Measurements from ENCODE around the gene CCR7. TPM values are rescaled to one million over a fixed set of nuclear protein-coding genes. Genes with fewer than 3 reads are reported as not detected.

CCR7 gene
- total and polyA plus RNA-seq, 2 of the 13 experiments (the other 11 are each of a cell fraction or from before 2014, with no cell fraction given): 0.04 to 0.53 TPM

DNA sequence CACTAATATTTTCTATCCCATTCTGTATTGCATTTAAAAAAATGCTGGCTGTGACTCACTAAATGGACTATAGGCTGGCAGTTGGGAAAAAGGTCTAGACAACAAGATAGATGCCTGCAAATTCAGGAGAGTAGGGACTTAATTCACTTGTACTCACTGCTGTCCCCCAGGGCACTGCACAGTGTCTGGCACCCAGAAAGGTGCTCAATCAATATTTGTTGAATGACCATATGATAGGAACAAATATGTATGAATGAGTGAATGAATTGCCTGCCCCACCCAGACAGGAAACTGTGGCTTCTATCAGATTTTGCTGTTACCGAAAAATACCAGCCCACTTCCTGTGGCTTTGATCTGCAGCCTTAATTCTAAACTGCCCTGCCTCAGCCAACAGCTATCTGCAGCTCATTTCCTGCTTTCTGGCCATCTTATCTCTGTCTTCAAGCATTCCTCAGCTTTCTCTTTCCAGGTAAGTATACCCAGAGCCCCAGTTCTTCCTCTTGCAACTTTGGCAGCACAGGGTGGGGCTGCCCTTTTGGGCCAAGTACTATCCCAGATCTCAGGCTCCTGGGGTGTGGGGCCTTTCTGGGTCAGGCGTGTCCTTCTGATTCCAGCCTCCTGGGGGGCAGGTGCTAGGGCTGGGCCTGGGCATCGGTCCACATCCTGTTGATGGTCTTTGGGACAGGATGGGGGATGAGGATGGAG lies 48.5 kb downstream of the CCR7 start (continued):
- TF ChIP-seq RBAK (CRISPR knock-in tag; IDR thresholded peaks at IDR 0.05) (no peak), ZNF333 (CRISPR knock-in tag; IDR thresholded peaks at IDR 0.05; ENCODE audit: borderline replicate concordance) (no peak), ZNF33A (CRISPR knock-in tag; IDR thresholded peaks at IDR 0.05; ENCODE audit: borderline replicate concordance) (no peak), ZNF775 (CRISPR knock-in tag; IDR thresholded peaks at IDR 0.05; ENCODE audit: borderline replicate concordance) (no peak), ZNF740 (CRISPR knock-in tag; IDR thresholded peaks at IDR 0.05) (no peak), SMARCE1 (IDR thresholded peaks at IDR 0.05; ENCODE audit: borderline replicate concordance) (no peak), ZNF556 (CRISPR knock-in tag; IDR thresholded peaks at IDR 0.05; ENCODE audit: borderline replicate concordance) (no peak), EZH2 (conservative IDR thresholded peaks at IDR 0.05; ENCODE audit: low read depth, low read length) (no peak), NCOA2 (CRISPR knock-in tag; IDR thresholded peaks at IDR 0.05) (peak; percentile 88), ZNF614 (CRISPR knock-in tag; IDR thresholded peaks at IDR 0.05; ENCODE audit: borderline replicate concordance) (no peak; the same call in 1 of the 2 replicates), CCAR2 (optimal IDR thresholded peaks at IDR 0.05; ENCODE audit: low read depth, low read length) (no peak), TEAD3 (CRISPR knock-in tag; optimal IDR thresholded peaks at IDR 0.05; ENCODE audit: borderline replicate concordance) (peak; percentile 83)
- TF ChIP-seq, protein P1, sequence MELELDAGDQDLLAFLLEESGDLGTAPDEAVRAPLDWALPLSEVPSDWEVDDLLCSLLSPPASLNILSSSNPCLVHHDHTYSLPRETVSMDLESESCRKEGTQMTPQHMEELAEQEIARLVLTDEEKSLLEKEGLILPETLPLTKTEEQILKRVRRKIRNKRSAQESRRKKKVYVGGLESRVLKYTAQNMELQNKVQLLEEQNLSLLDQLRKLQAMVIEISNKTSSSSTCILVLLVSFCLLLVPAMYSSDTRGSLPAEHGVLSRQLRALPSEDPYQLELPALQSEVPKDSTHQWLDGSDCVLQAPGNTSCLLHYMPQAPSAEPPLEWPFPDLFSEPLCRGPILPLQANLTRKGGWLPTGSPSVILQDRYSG (CRISPR knock-in tag; IDR thresholded peaks at IDR 0.05): no peak
- TF ChIP-seq, protein P2, sequence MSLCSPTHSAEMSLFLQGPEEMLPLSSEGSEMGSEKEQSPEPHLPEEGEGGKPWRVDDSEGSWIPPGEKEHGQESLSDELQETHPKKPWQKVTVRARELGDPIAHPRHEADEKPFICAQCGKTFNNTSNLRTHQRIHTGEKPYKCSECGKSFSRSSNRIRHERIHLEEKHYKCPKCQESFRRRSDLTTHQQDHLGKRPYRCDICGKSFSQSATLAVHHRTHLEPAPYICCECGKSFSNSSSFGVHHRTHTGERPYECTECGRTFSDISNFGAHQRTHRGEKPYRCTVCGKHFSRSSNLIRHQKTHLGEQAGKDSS (CRISPR knock-in tag; IDR thresholded peaks at IDR 0.05; ENCODE audit: borderline replicate concordance, low read depth): 0 out of 2 replicates have a peak, but pooled peaks have one; percentile 34
- TF ChIP-seq, protein P3, sequence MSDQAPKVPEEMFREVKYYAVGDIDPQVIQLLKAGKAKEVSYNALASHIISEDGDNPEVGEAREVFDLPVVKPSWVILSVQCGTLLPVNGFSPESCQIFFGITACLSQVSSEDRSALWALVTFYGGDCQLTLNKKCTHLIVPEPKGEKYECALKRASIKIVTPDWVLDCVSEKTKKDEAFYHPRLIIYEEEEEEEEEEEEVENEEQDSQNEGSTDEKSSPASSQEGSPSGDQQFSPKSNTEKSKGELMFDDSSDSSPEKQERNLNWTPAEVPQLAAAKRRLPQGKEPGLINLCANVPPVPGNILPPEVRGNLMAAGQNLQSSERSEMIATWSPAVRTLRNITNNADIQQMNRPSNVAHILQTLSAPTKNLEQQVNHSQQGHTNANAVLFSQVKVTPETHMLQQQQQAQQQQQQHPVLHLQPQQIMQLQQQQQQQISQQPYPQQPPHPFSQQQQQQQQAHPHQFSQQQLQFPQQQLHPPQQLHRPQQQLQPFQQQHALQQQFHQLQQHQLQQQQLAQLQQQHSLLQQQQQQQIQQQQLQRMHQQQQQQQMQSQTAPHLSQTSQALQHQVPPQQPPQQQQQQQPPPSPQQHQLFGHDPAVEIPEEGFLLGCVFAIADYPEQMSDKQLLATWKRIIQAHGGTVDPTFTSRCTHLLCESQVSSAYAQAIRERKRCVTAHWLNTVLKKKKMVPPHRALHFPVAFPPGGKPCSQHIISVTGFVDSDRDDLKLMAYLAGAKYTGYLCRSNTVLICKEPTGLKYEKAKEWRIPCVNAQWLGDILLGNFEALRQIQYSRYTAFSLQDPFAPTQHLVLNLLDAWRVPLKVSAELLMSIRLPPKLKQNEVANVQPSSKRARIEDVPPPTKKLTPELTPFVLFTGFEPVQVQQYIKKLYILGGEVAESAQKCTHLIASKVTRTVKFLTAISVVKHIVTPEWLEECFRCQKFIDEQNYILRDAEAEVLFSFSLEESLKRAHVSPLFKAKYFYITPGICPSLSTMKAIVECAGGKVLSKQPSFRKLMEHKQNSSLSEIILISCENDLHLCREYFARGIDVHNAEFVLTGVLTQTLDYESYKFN (CRISPR knock-in tag; conservative IDR thresholded peaks at IDR 0.05): peak; percentile 43; the same call in 1 of the 2 replicates
- TF ChIP-seq, protein P4, sequence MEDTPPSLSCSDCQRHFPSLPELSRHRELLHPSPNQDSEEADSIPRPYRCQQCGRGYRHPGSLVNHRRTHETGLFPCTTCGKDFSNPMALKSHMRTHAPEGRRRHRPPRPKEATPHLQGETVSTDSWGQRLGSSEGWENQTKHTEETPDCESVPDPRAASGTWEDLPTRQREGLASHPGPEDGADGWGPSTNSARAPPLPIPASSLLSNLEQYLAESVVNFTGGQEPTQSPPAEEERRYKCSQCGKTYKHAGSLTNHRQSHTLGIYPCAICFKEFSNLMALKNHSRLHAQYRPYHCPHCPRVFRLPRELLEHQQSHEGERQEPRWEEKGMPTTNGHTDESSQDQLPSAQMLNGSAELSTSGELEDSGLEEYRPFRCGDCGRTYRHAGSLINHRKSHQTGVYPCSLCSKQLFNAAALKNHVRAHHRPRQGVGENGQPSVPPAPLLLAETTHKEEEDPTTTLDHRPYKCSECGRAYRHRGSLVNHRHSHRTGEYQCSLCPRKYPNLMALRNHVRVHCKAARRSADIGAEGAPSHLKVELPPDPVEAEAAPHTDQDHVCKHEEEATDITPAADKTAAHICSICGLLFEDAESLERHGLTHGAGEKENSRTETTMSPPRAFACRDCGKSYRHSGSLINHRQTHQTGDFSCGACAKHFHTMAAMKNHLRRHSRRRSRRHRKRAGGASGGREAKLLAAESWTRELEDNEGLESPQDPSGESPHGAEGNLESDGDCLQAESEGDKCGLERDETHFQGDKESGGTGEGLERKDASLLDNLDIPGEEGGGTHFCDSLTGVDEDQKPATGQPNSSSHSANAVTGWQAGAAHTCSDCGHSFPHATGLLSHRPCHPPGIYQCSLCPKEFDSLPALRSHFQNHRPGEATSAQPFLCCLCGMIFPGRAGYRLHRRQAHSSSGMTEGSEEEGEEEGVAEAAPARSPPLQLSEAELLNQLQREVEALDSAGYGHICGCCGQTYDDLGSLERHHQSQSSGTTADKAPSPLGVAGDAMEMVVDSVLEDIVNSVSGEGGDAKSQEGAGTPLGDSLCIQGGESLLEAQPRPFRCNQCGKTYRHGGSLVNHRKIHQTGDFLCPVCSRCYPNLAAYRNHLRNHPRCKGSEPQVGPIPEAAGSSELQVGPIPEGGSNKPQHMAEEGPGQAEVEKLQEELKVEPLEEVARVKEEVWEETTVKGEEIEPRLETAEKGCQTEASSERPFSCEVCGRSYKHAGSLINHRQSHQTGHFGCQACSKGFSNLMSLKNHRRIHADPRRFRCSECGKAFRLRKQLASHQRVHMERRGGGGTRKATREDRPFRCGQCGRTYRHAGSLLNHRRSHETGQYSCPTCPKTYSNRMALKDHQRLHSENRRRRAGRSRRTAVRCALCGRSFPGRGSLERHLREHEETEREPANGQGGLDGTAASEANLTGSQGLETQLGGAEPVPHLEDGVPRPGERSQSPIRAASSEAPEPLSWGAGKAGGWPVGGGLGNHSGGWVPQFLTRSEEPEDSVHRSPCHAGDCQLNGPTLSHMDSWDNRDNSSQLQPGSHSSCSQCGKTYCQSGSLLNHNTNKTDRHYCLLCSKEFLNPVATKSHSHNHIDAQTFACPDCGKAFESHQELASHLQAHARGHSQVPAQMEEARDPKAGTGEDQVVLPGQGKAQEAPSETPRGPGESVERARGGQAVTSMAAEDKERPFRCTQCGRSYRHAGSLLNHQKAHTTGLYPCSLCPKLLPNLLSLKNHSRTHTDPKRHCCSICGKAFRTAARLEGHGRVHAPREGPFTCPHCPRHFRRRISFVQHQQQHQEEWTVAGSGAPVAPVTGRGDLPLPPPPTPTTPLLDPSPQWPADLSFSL (CRISPR knock-in tag; IDR thresholded peaks at IDR 0.05): no peak
